GM12874 (cell line): ENCODE results near the gene ACSF3.

Source experiments
- CTCF ChIP-seq: IDR thresholded peaks from 2 replicates; pipeline ENCODE4 v1.5.1; 2011; ENCODE audit warnings: low read depth, mild to moderate bottlenecking, control low read depth, low read length, moderate library complexity; ENCODE audit not compliant: insufficient read depth

The ACSF3 gene

DNA sequence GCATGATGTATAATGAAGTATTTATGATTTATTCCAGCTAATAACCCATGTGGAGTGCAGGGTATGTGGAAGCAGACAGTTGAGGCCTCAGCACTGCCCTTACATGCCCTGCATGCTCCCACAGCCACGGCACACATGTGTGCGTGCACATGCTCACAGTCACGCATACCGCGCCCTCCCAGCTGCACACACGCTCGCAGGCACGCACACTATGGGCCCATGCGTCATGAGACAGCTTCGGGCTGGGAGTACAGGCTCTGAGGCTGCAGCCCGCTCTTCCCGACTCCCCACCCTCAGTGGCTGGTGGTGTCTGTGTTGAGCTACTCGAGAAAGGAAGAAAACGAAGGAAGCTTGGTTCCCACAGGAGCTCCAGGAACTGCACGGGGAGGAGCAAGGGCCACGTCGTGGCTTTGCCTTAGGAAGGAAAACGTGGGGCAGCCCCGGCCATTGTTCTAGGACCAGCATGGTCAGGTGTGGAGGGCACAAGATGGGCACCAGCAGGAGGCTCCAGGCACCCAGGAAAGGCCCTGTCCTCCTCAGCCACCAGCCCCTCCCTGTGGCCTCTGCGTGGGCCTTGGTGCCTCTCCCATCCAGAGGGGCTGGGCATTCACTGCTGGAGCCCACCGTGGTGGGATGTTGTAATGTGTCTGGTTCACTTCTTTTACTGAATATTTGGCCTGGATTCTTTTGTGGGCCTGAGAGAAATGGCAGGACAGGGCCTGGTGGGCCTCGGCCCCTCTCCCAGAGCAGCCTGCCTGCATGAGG lies 50.4 kb downstream of the ACSF3 start:
- no peak for TF ChIP-seq CTCF

GRCh38 chr16:89144681-89145080 lies 51.0 kb downstream of the ACSF3 start:
- TF ChIP-seq CTCF, result no peak

GRCh38 chr16:89145406-89146161 lies 51.9 kb downstream of the ACSF3 start:
- TF ChIP-seq CTCF, result no peak

DNA sequence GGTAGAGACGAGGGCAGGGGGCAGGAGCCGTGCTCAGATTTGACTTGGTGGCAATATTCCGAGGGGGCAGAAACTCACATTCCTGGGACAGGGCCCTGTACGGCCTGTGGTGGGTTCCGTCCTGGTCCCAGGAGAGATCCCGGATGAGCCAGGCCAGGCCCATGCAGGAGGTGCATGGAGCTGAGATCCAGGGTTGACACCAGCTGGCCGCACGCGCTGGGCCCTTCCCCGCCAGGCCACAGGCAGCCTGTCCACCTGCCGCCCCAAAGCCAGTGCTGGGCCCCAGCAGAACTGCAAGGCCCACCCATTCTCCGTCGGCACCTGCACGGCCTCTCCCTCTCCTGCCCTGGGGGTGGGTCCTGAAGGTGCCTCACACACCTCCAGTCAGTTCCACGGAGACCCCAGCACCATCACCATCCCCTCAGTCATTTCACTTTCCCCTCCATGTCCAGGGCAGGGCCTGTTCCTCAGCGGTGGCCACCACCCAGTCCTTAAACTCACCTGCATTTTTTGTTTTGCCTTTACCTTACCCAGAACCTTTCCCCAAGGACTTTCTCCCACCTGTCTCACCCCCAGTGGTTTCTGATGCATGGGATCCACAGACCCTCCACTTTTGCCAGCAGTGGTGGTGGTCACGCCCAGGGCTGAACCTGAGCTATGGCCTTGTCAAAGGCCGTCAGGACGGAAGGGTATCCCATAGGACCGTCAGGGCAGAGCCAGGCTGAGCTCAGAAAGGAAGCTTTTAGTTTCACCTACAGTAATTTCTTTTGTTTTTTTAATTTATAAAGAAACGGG lies 52.8 kb downstream of the ACSF3 start:
- no peak for TF ChIP-seq CTCF

GRCh38 chr16:89147085-89147817 lies 53.6 kb downstream of the ACSF3 start:
- no peak for TF ChIP-seq CTCF

GRCh38 chr16:89149386-89149785 lies 55.7 kb downstream of the ACSF3 start:
- no peak for TF ChIP-seq CTCF
